Measurements from ENCODE around the gene PACS2.

DNA sequence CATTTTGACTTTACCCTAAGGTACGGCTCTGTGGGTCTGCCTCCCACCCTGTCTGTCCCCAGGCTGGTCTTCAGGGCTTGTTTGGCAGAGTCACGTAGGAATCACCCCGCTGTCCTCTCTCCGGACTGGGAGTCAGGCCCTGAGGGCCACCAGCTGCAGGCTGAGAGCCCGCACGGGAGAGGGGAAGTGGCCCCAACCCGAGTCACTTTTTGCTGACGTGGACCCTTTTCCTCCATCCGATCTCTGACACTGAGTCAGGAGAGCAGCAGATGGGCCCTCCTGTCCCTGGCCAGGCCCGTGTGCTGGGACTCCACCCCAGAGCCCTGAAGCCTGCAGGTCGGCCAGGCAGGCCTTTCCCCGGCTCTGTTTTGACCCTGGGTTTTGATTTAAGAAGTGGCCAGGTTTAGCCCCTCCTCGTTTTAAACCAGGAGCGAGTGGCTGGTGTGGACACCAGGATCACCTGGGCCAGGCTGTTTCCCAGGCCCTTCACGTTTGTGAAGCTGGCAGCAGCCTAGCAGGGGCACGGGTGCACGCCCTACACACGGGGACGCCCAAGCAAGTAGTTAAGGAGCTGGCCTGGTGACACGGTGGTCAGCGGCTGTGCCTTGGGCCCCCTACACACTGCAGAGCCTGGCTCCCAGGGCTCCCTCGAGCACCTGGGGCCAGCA lies 71.3 kb downstream of the PACS2 start:
- TF ChIP-seq, protein P1, sequence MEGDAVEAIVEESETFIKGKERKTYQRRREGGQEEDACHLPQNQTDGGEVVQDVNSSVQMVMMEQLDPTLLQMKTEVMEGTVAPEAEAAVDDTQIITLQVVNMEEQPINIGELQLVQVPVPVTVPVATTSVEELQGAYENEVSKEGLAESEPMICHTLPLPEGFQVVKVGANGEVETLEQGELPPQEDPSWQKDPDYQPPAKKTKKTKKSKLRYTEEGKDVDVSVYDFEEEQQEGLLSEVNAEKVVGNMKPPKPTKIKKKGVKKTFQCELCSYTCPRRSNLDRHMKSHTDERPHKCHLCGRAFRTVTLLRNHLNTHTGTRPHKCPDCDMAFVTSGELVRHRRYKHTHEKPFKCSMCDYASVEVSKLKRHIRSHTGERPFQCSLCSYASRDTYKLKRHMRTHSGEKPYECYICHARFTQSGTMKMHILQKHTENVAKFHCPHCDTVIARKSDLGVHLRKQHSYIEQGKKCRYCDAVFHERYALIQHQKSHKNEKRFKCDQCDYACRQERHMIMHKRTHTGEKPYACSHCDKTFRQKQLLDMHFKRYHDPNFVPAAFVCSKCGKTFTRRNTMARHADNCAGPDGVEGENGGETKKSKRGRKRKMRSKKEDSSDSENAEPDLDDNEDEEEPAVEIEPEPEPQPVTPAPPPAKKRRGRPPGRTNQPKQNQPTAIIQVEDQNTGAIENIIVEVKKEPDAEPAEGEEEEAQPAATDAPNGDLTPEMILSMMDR (IDR thresholded peaks at IDR 0.05; ENCODE audit: poor library complexity), result no peak
- no peak for TF ChIP-seq EZH2phosphoT487 (IDR thresholded peaks at IDR 0.05; ENCODE audit: low read depth, severe bottlenecking, unreplicated experiment)
